ENCODE data around the gene IER5L.

GRCh38 chr9:129141066-129142041 is 36.7 kb downstream of the IER5L start:
- TF ChIP-seq POLR2A (IDR thresholded peaks at IDR 0.05) (no peak), CTCF (IDR thresholded peaks at IDR 0.05) (no peak), POLR2AphosphoS5 (IDR thresholded peaks at IDR 0.05) (peak; percentile 54 to 68 (median 59))

Measured in sigmoid colon (tissue), 4 donors.